RWPE1 (cell line): ENCODE results near the gene CSPG4.

Experiments used
- CTCF ChIA-PET: fragments of 350-600 bp; sonication (Branson Sonifier 250); formaldehyde crosslinking; extraction: SDS; loops from one replicate; lab custom pipeline; 2021; lab: Yijun Ruan, JAX
- POLR2A ChIA-PET: fragments of 400-600 bp; formaldehyde crosslinking; extraction: SDS; loops from one replicate; lab custom pipeline; 2020; ENCODE audit warnings: antibody characterized with exemption; ENCODE audit not compliant: low non-redundant PET; lab: Yijun Ruan, JAX
- DNase-seq: peaks from one replicate; pipeline ENCODE4 v3.0.0; 2012; ENCODE audit warnings: low spot score
- H3K27ac ChIP-seq: fragments of 450-650 bp; 2 replicates; pipeline ENCODE4 v1.5.1; 2017
- TF ChIP-seq, protein P1 (sequence below): fragments of 450-650 bp; conservative IDR thresholded peaks from 2 replicates; pipeline ENCODE4 v1.5.1; 2017; ENCODE audit warnings: low read depth, mild to moderate bottlenecking

CSPG4 gene

DNA sequence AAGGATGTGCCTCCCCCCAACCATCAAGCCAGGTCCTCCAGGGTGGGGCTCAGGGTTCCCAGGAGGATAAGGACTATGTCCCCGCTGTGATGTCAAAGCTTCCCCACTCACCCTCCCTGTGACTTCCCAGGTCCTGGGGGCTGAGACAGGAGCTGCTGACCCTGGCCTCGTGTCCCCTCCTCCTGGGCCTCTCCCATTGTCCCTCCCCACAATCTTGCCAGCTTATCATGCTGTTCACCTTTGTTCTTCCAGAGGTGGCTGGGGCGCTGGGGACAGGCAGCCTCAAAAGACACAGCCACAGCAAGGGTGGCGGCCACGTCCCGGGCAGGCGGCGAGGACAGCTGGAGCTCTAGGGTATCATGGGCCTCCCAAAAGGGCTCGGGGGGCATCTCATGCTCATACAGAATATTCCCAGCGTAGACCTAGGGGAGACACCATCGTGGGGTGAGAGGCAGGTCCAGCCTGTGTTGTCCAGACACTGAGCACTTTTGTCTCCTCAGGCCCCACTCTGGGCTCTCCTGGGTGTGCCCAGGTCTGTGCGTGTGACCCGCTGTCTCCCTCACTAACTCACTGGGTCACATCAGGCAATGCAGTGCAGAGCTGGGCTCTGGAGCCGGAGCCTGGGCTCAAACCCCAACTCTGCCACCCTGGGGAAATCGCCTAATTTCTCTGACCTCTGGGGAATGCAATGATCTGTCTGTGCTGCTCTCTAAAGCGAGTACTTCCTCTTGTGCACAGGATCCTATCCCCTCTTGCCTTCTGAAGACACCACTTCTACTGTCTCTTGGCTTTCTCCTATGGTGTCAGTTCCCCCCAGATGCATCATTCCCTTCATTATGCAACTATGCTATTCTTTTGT, 35.0 kb downstream of the CSPG4 start:
- ChIA-PET CTCF (interaction anchor here (0.9 kb wide), 1 partner anchor 39 kb away, joined by 6 read pairs; no protein-coding TSS in a partner anchor), POLR2A (interaction anchor here (0.6 kb wide), 1 partner anchor 42 kb away, joined by 4 read pairs; no protein-coding TSS in a partner anchor)
- peak overlapping the region; percentile 12; the same call in 1 of the 2 replicates for H3K27ac ChIP-seq
- no peak for DNase-seq
- TF ChIP-seq, protein P1, sequence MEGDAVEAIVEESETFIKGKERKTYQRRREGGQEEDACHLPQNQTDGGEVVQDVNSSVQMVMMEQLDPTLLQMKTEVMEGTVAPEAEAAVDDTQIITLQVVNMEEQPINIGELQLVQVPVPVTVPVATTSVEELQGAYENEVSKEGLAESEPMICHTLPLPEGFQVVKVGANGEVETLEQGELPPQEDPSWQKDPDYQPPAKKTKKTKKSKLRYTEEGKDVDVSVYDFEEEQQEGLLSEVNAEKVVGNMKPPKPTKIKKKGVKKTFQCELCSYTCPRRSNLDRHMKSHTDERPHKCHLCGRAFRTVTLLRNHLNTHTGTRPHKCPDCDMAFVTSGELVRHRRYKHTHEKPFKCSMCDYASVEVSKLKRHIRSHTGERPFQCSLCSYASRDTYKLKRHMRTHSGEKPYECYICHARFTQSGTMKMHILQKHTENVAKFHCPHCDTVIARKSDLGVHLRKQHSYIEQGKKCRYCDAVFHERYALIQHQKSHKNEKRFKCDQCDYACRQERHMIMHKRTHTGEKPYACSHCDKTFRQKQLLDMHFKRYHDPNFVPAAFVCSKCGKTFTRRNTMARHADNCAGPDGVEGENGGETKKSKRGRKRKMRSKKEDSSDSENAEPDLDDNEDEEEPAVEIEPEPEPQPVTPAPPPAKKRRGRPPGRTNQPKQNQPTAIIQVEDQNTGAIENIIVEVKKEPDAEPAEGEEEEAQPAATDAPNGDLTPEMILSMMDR = no peak

DNA sequence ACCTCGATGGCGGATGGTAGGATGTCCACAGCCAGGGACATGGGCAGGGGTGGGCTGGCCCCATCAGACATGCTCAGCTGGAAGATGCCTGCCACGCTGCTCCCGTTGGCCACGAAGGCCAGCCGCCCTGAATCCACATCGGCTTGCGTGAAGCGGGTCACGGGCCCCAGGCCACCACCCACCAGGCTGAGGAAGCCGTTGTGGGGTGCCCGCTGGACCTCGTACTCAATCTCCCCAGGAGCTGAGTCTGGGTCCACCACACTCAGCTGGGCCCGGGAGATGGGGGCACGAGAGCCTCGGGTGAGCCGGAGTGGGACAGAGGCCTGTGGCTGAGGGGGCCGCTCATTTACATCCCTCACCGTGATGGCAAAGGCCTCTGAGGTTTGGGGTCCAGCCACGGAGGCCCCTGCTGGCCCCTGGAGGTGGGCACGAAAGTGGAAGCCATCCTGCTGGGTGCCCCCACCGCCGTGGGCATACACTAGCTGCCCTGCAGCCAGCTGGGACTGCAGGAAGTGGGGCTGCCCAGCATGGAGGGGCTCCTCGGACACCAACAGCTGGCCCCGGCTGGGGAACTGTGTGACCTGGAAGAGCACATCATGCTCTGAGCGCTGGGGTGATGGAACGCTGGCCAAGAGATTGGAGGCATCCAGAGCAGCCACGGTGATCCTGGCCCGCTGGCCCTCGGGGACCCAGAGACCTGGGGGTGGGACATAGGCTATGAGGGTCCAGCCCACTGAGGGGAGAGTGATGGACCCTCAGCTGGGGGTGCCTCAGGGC, 35.8 kb downstream of the CSPG4 start:
- no peak overlapping the region; the same call in 1 of the 2 replicates for H3K27ac ChIP-seq
- ChIA-PET CTCF (interaction anchor here (0.6 to 1.1 kb wide), 2 partner anchors 50 to 309 kb away, joined by 3 to 4 read pairs; no protein-coding TSS in a partner anchor), POLR2A (interaction anchor here (0.6 kb wide), 1 partner anchor 1841 kb away, joined by 3 read pairs; no protein-coding TSS in a partner anchor)
- TF ChIP-seq, protein P1 = no peak
- no peak for DNase-seq

DNA sequence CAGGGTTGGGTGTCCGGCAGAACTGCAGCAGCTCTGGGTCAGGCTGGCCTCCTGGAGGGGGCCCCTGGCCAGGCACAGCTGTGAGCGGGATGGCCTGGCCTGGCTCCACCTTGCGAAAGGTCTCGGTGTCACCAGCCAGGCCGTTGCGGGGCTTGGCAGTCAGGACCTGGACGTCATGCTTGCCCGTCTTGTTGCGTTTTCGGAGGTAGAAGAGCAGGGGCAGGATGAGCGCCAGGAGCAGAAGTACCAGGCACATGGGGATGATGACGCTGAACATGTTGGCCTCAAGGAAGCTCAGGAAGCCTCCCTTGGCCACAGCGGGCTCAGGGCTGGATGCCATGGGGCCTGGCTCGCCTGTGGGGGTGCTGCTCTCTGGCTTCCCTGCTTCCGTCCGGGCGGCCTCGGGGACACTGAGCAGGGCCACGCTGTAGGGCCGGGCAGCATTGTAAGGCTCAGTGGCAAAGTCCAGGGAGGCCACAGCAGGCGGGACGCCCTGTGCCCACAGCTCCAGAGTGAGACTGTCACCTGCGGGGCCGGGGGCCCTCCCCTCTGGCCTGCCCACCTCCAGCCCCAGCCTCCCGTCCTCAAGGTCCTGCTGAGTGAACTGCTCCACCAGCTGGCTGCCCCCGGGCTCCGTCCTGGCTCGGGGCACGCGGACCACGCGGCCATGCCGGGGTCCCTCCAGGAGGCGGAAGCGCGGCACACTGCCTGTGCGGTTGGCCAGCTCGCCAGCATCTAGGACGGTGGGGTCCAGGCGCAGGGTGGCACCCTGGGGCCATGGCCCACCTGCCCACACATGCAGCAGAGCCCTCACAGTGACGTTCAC, 36.9 kb downstream of the CSPG4 start:
- H3K27ac ChIP-seq = peak overlapping the region; percentile 98
- TF ChIP-seq, protein P1 = no peak
- no peak for DNase-seq
- CTCF ChIA-PET = interaction anchor here (0.6 to 1.3 kb wide), 4 partner anchors 10 to 662 kb away, joined by 3 to 6 read pairs (median 4); no protein-coding TSS in a partner anchor
- POLR2A ChIA-PET = interaction anchor here (0.5 kb wide), 2 partner anchors 43 to 229 kb away, joined by 5 read pairs; no protein-coding TSS in a partner anchor

DNA sequence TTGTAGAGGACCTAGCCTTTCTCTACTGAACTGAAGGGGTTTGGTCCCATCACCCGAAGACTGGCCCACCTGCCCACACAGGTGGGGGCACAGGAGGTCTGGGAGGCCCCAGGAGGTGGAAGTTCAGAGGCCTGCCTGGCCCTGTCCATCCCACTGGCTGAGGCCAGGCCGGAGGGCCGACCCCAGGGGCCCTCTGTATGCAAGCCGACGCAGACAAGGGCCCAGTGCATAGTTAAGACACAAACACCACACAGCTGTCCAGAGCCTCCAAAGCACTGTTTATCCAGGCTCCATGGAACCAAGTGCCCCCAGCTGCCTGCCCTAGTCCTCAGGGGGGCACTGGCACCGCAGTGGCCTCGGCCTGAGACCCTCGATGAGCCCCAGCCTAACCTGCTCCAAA, 38.3 kb downstream of the CSPG4 start:
- TF ChIP-seq, protein P1 = no peak
- peak overlapping the region; percentile 98 for H3K27ac ChIP-seq
- POLR2A ChIA-PET = interaction anchor here (0.7 kb wide), 1 partner anchor 49 kb away, joined by 3 read pairs; a partner anchor contains a TSS
- CTCF ChIA-PET = interaction anchor here (0.7 to 1.0 kb wide), 2 partner anchors 50 to 58 kb away, joined by 3 to 4 read pairs; no protein-coding TSS in a partner anchor
- no peak for DNase-seq

DNA sequence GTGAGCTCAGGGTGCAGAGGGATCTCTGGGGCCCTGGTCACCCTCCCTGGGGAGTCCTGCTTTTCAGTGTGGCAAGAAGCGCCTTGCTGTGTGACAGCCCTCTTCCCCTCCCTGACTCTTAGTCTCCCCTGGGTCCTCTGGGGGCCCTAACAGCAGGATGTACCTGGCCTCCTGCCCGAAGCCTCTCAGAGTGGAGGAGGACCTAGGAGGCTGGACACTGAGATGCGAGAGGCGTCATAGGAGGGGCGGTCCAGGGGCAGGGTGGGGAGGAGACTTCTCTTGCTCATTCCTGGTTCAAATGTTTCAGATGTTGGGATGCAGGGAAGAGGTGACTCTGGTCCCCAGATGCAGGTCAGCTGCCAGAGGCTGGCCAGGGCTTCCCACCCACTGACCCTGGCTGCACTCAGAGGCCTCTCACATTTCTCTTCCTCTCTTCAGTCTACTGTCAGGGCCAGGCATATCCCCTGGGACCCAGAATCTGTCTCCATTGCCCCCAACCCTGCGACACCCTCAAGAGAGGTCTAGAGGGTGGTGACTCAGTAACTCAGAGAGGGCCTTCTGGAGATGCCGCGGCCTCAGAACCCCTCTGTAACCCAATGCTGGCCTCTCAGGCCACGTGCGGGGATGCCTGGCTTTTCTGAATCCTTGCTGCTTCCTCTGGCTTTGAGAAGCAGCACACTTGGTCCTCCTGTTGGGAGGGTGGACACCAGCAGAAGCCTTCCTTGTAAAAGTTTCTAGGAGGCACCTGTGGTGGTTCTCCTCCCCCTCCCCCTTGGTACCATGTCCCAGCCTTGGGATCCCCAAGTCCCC, 39.0 kb downstream of the CSPG4 start:
- DNase-seq = no peak
- ChIA-PET CTCF (interaction anchor here (0.7 kb wide), 1 partner anchor 51 kb away, joined by 3 read pairs; no protein-coding TSS in a partner anchor), POLR2A (interaction anchor here (1.5 kb wide), 1 partner anchor 22 kb away, joined by 4 read pairs; no protein-coding TSS in a partner anchor)
- H3K27ac ChIP-seq = peak overlapping the region; percentile 98
- TF ChIP-seq, protein P1 = no peak
